LoVo (cell line): ENCODE results near the gene PLAC9.
"Not testable (repeated sequence)": the region's sequence is repeated elsewhere in the genome, so short reads cannot be mapped to it uniquely, and the experiment has no call there.

ENCODE experiments used
- DNase-seq: peaks from one replicate; pipeline ENCODE4 v3.0.0-alpha.2; 2016; ENCODE audit warnings: low spot score

PLAC9 gene, protein sequence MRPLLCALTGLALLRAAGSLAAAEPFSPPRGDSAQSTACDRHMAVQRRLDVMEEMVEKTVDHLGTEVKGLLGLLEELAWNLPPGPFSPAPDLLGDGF

DNA sequence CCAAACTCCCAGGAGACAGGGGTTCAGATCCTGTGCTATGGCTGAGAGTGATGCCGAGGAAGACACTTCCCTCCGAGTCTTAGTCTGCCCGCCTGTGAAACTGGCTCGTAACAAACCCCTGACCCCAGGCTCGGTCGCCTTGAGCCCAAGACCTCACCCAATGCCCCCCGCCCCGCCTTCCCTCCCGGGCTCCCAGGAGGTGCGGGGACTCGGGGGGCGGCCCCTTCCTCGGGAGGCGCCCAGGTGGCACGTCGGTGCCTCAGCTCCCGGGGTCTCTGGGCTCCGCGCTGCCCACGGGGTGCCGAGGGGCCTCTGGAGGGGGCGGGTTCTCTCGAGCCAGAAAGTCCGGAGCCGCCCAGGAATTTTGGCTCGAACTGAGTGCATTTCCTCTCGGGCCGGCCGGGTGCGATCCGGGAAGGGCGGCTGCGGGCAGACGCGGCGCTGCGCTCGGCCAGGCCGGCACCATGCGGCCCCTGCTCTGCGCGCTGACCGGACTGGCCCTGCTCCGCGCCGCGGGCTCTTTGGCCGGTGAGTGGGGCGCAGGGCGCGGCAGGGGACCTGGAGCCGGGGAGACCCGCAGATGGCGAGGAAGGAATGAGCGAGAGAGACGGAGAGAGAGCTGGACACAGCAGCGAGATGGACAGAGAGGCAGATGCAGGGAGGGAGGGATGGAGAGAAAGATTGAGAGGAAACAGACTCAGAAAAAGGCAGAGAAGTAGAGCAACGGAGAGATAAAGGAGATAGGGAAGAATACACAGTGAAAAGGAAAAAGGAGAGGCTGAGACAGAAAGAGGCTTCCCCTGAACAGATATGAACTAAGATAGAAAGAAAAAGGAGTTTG, at the start of gene PLAC9:
TSS of gene PLAC9 (plus strand) at position 432 of the 841 bp plus-strand sequence. CDS start at position 465, 33 bp downstream.
- no peak for DNase-seq

DNA sequence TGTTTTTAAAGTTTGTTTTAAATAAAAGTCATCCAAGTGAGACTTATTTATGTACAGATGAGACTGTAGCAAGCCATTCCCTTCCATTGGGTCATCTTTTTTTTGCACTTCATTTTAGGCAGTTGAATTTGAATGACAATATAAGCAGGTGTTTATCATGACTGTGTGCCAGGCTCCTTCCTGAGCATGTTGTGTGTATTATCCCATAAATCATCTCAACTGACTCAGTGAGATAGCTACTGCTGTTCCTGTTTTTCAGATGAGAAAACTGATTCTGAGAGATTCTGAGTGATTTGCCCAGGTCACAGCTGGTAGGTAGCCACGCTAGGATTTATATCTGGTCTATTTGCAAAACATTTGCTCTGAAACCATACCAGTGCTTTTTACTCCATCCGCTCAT, 42.4 kb upstream of the PLAC9 start:
- DNase-seq = no peak

GRCh38 chr10:80094231-80094630, 38.3 kb upstream of the PLAC9 start:
- DNase-seq = no peak

GRCh38 chr10:80098272-80098671, 34.3 kb upstream of the PLAC9 start:
- not testable (repeated sequence) for DNase-seq

GRCh38 chr10:80099295-80099694, 33.2 kb upstream of the PLAC9 start:
- not testable (repeated sequence) for DNase-seq

- no peak for DNase-seq
These were observed 32.4 kb upstream of the PLAC9 start for GRCh38 chr10:80100116-80100515.

GRCh38 chr10:80100861-80101695, 31.5 kb upstream of the PLAC9 start:
- no peak for DNase-seq

GRCh38 chr10:80104066-80104926, 28.2 kb upstream of the PLAC9 start:
- DNase-seq = no peak

- DNase-seq = no peak
These were observed 23.8 kb upstream of the PLAC9 start for GRCh38 chr10:80108576-80109239.

GRCh38 chr10:80110986-80111385, 21.5 kb upstream of the PLAC9 start:
- DNase-seq = no peak

- no peak for DNase-seq
These were observed 13.9 kb upstream of the PLAC9 start for GRCh38 chr10:80118669-80119068.

DNA sequence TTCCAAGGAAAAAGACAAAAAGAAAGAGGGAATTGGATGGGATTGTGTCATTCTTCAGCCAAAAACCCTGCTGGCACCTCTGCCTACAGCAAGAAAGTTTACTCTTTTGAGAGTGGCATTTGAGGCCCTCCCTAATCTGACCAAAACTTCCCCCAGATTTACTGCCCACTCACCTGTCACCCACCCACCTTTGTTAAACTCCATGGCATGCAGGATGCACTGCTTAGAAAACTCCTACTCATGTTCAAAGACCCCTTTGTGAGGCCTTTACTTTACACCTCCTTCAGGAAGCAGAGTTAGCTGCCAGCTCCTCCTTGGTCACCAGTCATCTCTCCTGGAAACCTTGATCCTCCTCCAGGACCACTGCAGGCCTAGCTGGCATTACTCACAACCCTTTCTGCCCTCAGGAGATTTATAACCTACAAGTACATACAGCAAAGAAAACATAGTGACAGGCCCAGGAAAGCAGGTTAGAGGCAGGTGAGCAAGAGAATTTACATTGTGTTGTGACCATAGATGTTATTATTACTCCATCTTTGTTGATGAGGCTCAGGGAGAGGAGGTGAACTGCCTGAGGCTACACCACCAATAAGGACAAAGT, 10.3 kb upstream of the PLAC9 start:
- no peak for DNase-seq

GRCh38 chr10:80122746-80123145, 9.8 kb upstream of the PLAC9 start:
- no peak for DNase-seq

DNA sequence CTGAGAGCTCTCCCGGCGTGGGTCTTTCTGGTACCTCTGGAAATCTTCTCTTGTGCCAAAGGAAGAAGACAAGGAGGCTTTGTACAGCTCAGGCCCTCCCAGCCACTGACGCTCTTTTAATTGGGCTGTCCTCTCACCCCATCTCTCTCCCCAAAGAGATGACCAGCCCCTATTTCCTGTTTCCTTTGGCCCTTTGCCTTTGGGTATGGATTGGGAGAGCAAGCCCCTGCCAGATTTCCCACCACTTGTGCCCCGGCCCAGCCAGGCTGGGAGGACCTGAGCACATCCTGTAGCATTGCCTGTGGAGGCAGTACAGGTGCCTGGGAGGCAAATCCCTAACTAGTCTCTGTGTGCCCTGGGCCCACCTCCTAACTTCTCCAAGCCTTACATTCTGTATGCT, 5.7 kb upstream of the PLAC9 start:
- no peak for DNase-seq

DNA sequence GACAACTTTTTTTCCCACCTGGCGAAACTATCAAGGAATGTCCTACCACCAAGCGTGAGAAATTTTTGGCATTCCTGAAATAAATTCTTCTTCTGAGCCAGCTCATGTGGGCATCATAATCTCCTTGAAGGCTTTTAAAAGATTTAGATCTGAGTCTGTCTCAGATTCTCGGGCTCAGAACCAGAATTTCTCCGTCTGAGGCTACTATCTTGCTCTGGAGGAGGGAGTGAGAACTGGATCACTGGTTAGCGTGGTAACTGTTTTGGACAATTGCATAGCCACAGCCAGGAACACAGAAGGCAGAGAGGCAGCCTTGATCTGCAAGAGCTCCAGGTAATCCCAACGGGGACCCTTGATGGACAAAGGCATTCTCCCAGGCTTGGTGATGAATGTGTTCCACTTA, 1.0 kb upstream of the PLAC9 start:
- no peak for DNase-seq

- no peak for DNase-seq
These were observed 676 bp downstream of the PLAC9 start for GRCh38 chr10:80133206-80133605.

DNA sequence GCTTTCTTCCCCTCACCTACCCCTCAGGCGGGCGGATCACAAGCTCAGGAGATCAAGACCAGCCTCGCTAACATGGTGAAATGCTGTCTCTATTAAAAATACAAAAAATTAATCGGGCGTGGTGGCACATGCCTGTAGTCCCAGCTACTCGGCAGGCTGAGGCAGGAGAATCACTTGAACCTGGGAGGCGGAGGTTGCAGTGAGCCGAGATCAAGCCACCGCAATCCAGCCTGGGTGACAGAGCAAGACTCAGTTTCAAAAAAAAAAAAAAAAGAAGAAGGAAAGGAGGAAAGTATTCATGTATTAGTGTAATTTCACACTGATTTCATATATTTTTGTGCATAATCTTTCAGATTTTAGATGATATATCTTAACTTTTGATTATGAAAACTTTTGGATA, 1.2 kb downstream of the PLAC9 start:
- DNase-seq = not testable (repeated sequence)

DNA sequence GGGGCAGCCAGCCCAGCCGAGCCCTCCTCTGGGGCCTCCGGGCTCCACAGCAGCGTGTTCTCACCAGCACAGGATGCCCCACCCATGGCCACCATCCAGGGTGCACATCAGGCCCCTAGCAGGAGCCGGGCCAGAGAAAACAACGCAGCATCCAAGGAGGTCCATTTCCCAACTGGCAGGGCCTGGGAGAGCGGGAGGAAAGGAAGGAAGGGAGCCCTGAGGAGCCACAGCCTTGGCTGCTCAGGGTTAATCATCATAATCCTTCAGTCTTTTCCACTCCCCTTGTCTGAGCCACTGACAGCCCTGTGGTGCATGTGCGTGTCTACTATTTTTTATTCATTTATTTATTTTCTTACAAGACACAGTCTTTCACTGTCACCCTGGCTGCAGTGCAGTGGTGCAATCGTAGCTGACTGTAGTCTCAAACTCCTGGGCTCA, 3.6 kb downstream of the PLAC9 start:
- DNase-seq = no peak

DNA sequence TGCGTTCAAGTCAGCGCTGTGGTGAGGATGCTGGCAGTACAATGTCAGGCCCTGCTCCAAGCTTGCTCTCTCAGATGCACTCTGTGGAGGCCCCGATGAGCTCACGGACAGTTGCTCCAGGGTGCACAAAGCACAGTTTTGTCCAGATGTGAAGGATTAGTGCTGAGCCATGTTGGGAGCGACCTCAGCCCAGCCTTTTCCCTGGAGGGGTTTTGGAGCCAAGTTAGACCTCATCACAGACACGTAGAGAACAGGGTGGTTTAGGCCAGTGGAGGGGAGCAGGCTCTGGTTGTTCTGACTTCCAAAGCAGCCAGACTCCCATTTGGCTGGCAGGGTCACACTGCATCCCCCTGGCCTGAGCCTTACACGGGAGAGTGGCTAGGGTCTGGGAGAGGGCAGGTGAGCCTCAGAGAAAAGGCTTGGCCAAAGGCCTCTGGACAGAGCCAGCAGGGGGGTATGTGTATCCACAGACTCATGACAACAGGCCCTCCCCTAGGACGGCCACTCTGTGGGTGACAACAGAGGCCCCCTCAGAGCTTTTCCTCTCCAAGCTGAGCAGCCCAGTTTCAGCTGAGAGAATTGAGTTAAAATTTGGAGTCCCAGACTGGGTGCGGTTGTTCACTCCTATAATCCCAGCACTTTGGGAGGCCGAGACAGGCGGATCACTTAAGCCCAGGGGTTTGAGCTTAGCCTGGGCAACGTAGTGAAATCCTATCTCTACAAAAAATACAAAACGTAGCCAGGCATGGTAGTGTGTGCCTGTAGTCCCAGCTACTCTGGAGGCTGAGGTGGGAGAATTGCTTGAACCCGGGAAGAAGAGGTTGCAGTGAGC, 4.7 kb downstream of the PLAC9 start:
- no peak for DNase-seq

GRCh38 chr10:80137920-80138319, 5.4 kb downstream of the PLAC9 start:
- no peak for DNase-seq
